ENCODE results near the gene ECHDC1. TPM values are rescaled to one million over a fixed set of nuclear protein-coding genes. Genes with fewer than 3 reads are reported as not detected.

ECHDC1 gene
- polyA plus RNA-seq, 1 donor from 2014 or later: 95.7 TPM

DNA sequence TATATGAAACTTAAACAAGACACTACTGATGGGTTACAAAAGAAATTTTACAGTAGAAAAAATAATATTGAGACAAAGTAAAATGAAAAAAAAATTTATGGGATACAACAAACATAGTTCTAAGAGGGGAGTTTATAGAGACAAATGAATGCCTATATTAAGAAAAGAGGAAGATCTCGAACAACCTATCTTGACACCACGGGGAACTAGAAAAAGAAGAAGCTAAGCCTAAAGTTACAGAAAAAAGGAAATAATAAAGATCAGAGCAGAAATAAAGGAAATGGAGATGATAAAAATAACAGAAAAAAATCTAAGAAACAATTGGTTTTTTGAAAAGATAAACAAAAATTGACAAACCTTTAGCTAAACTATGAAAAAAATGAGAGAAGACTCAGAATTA, 9.1 kb upstream of the ECHDC1 start:
- H3K9me3 ChIP-seq (ENCODE audit: low read length): no peaks in the 10 kb centered on the region
- TF ChIP-seq EP300 (conservative IDR thresholded peaks at IDR 0.05; ENCODE audit: poor library complexity, severe bottlenecking) (no peak), TAF1 (IDR thresholded peaks at IDR 0.05; ENCODE audit: low read depth) (no peak), POLR2AphosphoS5 (IDR thresholded peaks at IDR 0.05) (no peak), RAD21 (conservative IDR thresholded peaks at IDR 0.05) (no peak)
- H3K9ac ChIP-seq (ENCODE audit: low read length): no peak overlapping the region
- H3K4me3 ChIP-seq (ENCODE audit: low read length): no peak overlapping the region
- no peaks in the 10 kb centered on the region for H3K9me2 ChIP-seq (ENCODE audit: insufficient read depth, low read length)
- H3K36me3 ChIP-seq (ENCODE audit: insufficient read depth, low read length): no peaks in the 10 kb centered on the region
- H2AFZ ChIP-seq (ENCODE audit: low read depth, low read length): no peak overlapping the region
- no peaks in the 10 kb centered on the region for H4K20me1 ChIP-seq (ENCODE audit: insufficient read depth)
- H3K27me3 ChIP-seq (ENCODE audit: insufficient read depth, low read depth, low read length): no peaks in the 10 kb centered on the region
- H3F3A ChIP-seq (ENCODE audit: insufficient read depth, low read length, poor library complexity, severe bottlenecking): no peaks in the 10 kb centered on the region
- no peak overlapping the region for H3K4me2 ChIP-seq (ENCODE audit: low read length)
- no peaks in the 10 kb centered on the region for H3K79me2 ChIP-seq (replicated peaks; ENCODE audit: insufficient read depth, low read length)
- H3K27ac ChIP-seq (ENCODE audit: low read length): no peak overlapping the region

DNA sequence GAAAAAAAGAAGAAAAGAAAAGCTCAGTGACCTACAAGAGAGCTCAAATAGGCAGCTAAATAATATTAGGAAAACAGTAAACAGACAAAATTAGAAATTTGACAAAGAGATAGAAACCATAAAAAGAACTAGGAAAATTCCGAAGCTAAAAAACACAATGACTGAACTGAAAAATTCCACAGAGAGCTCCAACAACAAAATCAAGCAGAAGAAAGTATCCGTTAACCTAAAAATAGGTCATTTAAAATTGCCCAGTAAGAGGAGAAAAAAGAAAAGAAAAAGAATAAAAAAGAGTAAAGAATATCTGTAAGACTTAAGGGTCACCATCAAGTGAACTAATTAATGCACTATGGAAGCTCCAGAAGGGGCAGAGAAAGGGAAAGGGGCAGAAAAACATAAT, 6.6 kb upstream of the ECHDC1 start:
- no peaks in the 10 kb centered on the region for H3K27me3 ChIP-seq (ENCODE audit: insufficient read depth, low read depth, low read length)
- H3F3A ChIP-seq (ENCODE audit: insufficient read depth, low read length, poor library complexity, severe bottlenecking): no peaks in the 10 kb centered on the region
- TF ChIP-seq SMC3 (conservative IDR thresholded peaks at IDR 0.05; ENCODE audit: poor library complexity) (no peak), MXI1 (conservative IDR thresholded peaks at IDR 0.05; ENCODE audit: poor library complexity, severe bottlenecking) (no peak), TAF1 (IDR thresholded peaks at IDR 0.05; ENCODE audit: low read depth) (no peak), EP300 (conservative IDR thresholded peaks at IDR 0.05; ENCODE audit: poor library complexity, severe bottlenecking) (no peak), POLR2AphosphoS5 (IDR thresholded peaks at IDR 0.05) (no peak), EZH2 (IDR thresholded peaks at IDR 0.05; ENCODE audit: borderline replicate concordance, insufficient read depth, low read length, poor library complexity, severe bottlenecking) (no peak), RAD21 (conservative IDR thresholded peaks at IDR 0.05) (no peak)
- TF ChIP-seq, protein P1, sequence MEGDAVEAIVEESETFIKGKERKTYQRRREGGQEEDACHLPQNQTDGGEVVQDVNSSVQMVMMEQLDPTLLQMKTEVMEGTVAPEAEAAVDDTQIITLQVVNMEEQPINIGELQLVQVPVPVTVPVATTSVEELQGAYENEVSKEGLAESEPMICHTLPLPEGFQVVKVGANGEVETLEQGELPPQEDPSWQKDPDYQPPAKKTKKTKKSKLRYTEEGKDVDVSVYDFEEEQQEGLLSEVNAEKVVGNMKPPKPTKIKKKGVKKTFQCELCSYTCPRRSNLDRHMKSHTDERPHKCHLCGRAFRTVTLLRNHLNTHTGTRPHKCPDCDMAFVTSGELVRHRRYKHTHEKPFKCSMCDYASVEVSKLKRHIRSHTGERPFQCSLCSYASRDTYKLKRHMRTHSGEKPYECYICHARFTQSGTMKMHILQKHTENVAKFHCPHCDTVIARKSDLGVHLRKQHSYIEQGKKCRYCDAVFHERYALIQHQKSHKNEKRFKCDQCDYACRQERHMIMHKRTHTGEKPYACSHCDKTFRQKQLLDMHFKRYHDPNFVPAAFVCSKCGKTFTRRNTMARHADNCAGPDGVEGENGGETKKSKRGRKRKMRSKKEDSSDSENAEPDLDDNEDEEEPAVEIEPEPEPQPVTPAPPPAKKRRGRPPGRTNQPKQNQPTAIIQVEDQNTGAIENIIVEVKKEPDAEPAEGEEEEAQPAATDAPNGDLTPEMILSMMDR (IDR thresholded peaks at IDR 0.05; ENCODE audit: poor library complexity, severe bottlenecking): no peak
- TF ChIP-seq, protein P2, sequence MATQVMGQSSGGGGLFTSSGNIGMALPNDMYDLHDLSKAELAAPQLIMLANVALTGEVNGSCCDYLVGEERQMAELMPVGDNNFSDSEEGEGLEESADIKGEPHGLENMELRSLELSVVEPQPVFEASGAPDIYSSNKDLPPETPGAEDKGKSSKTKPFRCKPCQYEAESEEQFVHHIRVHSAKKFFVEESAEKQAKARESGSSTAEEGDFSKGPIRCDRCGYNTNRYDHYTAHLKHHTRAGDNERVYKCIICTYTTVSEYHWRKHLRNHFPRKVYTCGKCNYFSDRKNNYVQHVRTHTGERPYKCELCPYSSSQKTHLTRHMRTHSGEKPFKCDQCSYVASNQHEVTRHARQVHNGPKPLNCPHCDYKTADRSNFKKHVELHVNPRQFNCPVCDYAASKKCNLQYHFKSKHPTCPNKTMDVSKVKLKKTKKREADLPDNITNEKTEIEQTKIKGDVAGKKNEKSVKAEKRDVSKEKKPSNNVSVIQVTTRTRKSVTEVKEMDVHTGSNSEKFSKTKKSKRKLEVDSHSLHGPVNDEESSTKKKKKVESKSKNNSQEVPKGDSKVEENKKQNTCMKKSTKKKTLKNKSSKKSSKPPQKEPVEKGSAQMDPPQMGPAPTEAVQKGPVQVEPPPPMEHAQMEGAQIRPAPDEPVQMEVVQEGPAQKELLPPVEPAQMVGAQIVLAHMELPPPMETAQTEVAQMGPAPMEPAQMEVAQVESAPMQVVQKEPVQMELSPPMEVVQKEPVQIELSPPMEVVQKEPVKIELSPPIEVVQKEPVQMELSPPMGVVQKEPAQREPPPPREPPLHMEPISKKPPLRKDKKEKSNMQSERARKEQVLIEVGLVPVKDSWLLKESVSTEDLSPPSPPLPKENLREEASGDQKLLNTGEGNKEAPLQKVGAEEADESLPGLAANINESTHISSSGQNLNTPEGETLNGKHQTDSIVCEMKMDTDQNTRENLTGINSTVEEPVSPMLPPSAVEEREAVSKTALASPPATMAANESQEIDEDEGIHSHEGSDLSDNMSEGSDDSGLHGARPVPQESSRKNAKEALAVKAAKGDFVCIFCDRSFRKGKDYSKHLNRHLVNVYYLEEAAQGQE (IDR thresholded peaks at IDR 0.05; ENCODE audit: borderline replicate concordance): no peak
- H3K9ac ChIP-seq (ENCODE audit: low read length): no peak overlapping the region
- H3K9me3 ChIP-seq (ENCODE audit: low read length): no peaks in the 10 kb centered on the region
- H4K20me1 ChIP-seq (ENCODE audit: insufficient read depth): no peaks in the 10 kb centered on the region
- no peak overlapping the region for H3K4me2 ChIP-seq (ENCODE audit: low read length)
- no peak overlapping the region for H3K4me3 ChIP-seq (ENCODE audit: low read length)
- no peaks in the 10 kb centered on the region for H3K36me3 ChIP-seq (ENCODE audit: insufficient read depth, low read length)
- H3K79me2 ChIP-seq (replicated peaks; ENCODE audit: insufficient read depth, low read length): peaks cover 16% of the 10 kb centered on the region
- H2AFZ ChIP-seq (ENCODE audit: low read depth, low read length): no peak overlapping the region
- H3K9me2 ChIP-seq (ENCODE audit: insufficient read depth, low read length): no peaks in the 10 kb centered on the region
- no peak overlapping the region for H3K27ac ChIP-seq (ENCODE audit: low read length)

Measured in neural cell (in vitro differentiated cells).